ENCODE data around the gene D2HGDH. TPM values are rescaled to one million over a fixed set of nuclear protein-coding genes. Genes with fewer than 3 reads are reported as not detected.

The D2HGDH gene
- total and polyA plus RNA-seq, 2 of the 13 experiments (the other 11 are each of a cell fraction or from before 2014, with no cell fraction given), result 19.2 to 20.3 TPM

GRCh38 chr2:241809383-241810306 lies 75.2 kb downstream of the D2HGDH start (continued):
- TF ChIP-seq MYC (CRISPR knock-in tag; IDR thresholded peaks at IDR 0.05; ENCODE audit: borderline replicate concordance) (0 out of 2 replicates have a peak, but pooled peaks have one; percentile 26), SYNCRIP (IDR thresholded peaks at IDR 0.05; ENCODE audit: insufficient read depth, low read depth, low read length) (no peak), JUN (CRISPR knock-in tag; IDR thresholded peaks at IDR 0.05) (no peak), ZFP82 (CRISPR knock-in tag; IDR thresholded peaks at IDR 0.05; ENCODE audit: borderline replicate concordance) (no peak), CSRNP1 (CRISPR knock-in tag; IDR thresholded peaks at IDR 0.05) (peak; percentile 56), TEF (CRISPR knock-in tag; IDR thresholded peaks at IDR 0.05) (no peak), ZHX1 (CRISPR knock-in tag; IDR thresholded peaks at IDR 0.05; ENCODE audit: low read depth) (no peak), ZNF275 (CRISPR knock-in tag; IDR thresholded peaks at IDR 0.05; ENCODE audit: borderline replicate concordance) (no peak), NFRKB (IDR thresholded peaks at IDR 0.05) (no peak), ZNF3 (CRISPR knock-in tag; IDR thresholded peaks at IDR 0.05) (no peak), MLXIP (CRISPR knock-in tag; IDR thresholded peaks at IDR 0.05; ENCODE audit: borderline replicate concordance) (no peak), ZFP41 (CRISPR knock-in tag; IDR thresholded peaks at IDR 0.05; ENCODE audit: borderline replicate concordance) (no peak), ZNF572 (CRISPR knock-in tag; IDR thresholded peaks at IDR 0.05) (peak; percentile 57; the same call in 1 of the 2 replicates), ZNF816 (CRISPR knock-in tag; IDR thresholded peaks at IDR 0.05; ENCODE audit: borderline replicate concordance) (no peak), ZNF205 (CRISPR knock-in tag; IDR thresholded peaks at IDR 0.05) (no peak), CREB1 (IDR thresholded peaks at IDR 0.05) (no peak), CREB1 (CRISPR knock-in tag; IDR thresholded peaks at IDR 0.05) (no peak), RBFOX2 (IDR thresholded peaks at IDR 0.05; ENCODE audit: low read depth, low read length) (no peak), GATAD2A (CRISPR knock-in tag; IDR thresholded peaks at IDR 0.05) (no peak), RNF2 (conservative IDR thresholded peaks at IDR 0.05; ENCODE audit: low read depth) (no peak), ZNF350 (CRISPR knock-in tag; IDR thresholded peaks at IDR 0.05; ENCODE audit: borderline replicate concordance, low read depth) (no peak; the same call in 1 of the 2 replicates)

All from HepG2 (cell line).